Breast epithelium (tissue), 3 donors: ENCODE measurements around the gene SOX13.

Experiments used
- POLR2A ChIP-seq: fragments of 450-650 bp; IDR thresholded peaks from one replicate; pipeline ENCODE4 v1.6.1; 2016; ENCODE audit warnings: antibody characterized with exemption, mild to moderate bottlenecking, moderate library complexity
- TF ChIP-seq, protein P1 (sequence below), 3 donors: fragments of 450-650 bp; IDR thresholded peaks; one replicate each; pipeline ENCODE4 v1.5.1; 2016 to 2017; ENCODE audit warnings: antibody characterized with exemption in 3 of 3, mild to moderate bottlenecking in 3 of 3, moderate library complexity in 3 of 3

- TF ChIP-seq, protein P1, sequence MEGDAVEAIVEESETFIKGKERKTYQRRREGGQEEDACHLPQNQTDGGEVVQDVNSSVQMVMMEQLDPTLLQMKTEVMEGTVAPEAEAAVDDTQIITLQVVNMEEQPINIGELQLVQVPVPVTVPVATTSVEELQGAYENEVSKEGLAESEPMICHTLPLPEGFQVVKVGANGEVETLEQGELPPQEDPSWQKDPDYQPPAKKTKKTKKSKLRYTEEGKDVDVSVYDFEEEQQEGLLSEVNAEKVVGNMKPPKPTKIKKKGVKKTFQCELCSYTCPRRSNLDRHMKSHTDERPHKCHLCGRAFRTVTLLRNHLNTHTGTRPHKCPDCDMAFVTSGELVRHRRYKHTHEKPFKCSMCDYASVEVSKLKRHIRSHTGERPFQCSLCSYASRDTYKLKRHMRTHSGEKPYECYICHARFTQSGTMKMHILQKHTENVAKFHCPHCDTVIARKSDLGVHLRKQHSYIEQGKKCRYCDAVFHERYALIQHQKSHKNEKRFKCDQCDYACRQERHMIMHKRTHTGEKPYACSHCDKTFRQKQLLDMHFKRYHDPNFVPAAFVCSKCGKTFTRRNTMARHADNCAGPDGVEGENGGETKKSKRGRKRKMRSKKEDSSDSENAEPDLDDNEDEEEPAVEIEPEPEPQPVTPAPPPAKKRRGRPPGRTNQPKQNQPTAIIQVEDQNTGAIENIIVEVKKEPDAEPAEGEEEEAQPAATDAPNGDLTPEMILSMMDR (IDR thresholded peaks at IDR 0.05), result no peak
- TF ChIP-seq POLR2A, result no peak
Observed at GRCh38 chr1:204102029-204102611, 29.2 kb downstream of the SOX13 start.
